ENCODE data around the gene CARD11. TPM values are rescaled to one million over a fixed set of nuclear protein-coding genes. Genes with fewer than 3 reads are reported as not detected.
A peak's percentile ranks its signal among the peaks of the same experiment; 100 is the strongest.

The CARD11 gene
- total RNA-seq, 2 donors from 2014 or later: 3.7 to 4.4 TPM

- H3K27me3 ChIP-seq (replicated peaks; ENCODE audit: insufficient read depth): no peaks in the 10 kb centered on the region
- DNase-seq (ENCODE audit: low spot score): no peak
- no peaks in the 10 kb centered on the region for H3K36me3 ChIP-seq
- H3K4me3 ChIP-seq: peak overlapping the region; percentile 51
- peaks cover 18 to 28% of the 10 kb centered on the region in 2 donors for H3K4me1 ChIP-seq (ENCODE audit: control insufficient read depth in 1 of 2, low read depth in 2 of 2)
- H3K27ac ChIP-seq: peak overlapping the region; percentile 94 to 99
- H3K9me3 ChIP-seq: no peaks in the 10 kb centered on the region
- TF ChIP-seq CTCF (IDR thresholded peaks at IDR 0.05): no peak
- ATAC-seq (ENCODE audit: insufficient number of reproducible peaks, low FRiP score, low read depth): no peak
Measured at GRCh38 chr7:2862831-2863361, 180.8 kb downstream of the CARD11 start.

- H3K27ac ChIP-seq: no peak overlapping the region
- no peaks in the 10 kb centered on the region for H3K27me3 ChIP-seq (replicated peaks; ENCODE audit: insufficient read depth)
- peaks cover 18 to 28% of the 10 kb centered on the region in 2 donors for H3K4me1 ChIP-seq (ENCODE audit: control insufficient read depth in 1 of 2, low read depth in 2 of 2)
- H3K9me3 ChIP-seq: no peaks in the 10 kb centered on the region
- DNase-seq (ENCODE audit: low spot score) (no peak), ATAC-seq (ENCODE audit: insufficient number of reproducible peaks, low FRiP score, low read depth) (no peak)
- no peaks in the 10 kb centered on the region for H3K36me3 ChIP-seq
- no peak for TF ChIP-seq CTCF (IDR thresholded peaks at IDR 0.05)
- no peak overlapping the region for H3K4me3 ChIP-seq
Measured at GRCh38 chr7:2861509-2861908, 182.2 kb downstream of the CARD11 start.

GRCh38 chr7:2860627-2861133 lies 183.0 kb downstream of the CARD11 start:
- Histone ChIP-seq H3K9me3 (no peaks in the 10 kb centered on the region), H3K27me3 (replicated peaks; ENCODE audit: insufficient read depth) (no peaks in the 10 kb centered on the region), H3K27ac (no peak overlapping the region), H3K36me3 (no peaks in the 10 kb centered on the region), H3K4me1 (ENCODE audit: control insufficient read depth in 1 of 2, low read depth in 2 of 2) (peaks cover 18 to 28% of the 10 kb centered on the region in 2 donors), H3K4me3 (no peak overlapping the region)
- DNase-seq (ENCODE audit: low spot score) (no peak), ATAC-seq (ENCODE audit: insufficient number of reproducible peaks, low FRiP score, low read depth) (no peak)
- no peak for TF ChIP-seq CTCF (IDR thresholded peaks at IDR 0.05)

- Histone ChIP-seq H3K27ac (no peak overlapping the region), H3K4me3 (no peak overlapping the region), H3K4me1 (ENCODE audit: control insufficient read depth in 1 of 2, low read depth in 2 of 2) (peaks cover 18 to 24% of the 10 kb centered on the region in 2 donors), H3K27me3 (replicated peaks; ENCODE audit: insufficient read depth) (no peaks in the 10 kb centered on the region), H3K9me3 (no peaks in the 10 kb centered on the region), H3K36me3 (no peaks in the 10 kb centered on the region)
- TF ChIP-seq CTCF (IDR thresholded peaks at IDR 0.05): no peak
- DNase-seq (ENCODE audit: low spot score): no peak
- ATAC-seq (ENCODE audit: insufficient number of reproducible peaks, low FRiP score, low read depth): no peak
Measured at GRCh38 chr7:2859952-2860351, 183.7 kb downstream of the CARD11 start.

- ATAC-seq (ENCODE audit: insufficient number of reproducible peaks, low FRiP score, low read depth) (no peak), DNase-seq (ENCODE audit: low spot score) (no peak)
- no peak overlapping the region for H3K4me3 ChIP-seq
- H3K27ac ChIP-seq: no peak overlapping the region
- H3K4me1 ChIP-seq (ENCODE audit: control insufficient read depth in 1 of 2, low read depth in 2 of 2): peaks cover 9 to 11% of the 10 kb centered on the region in 2 donors
- H3K27me3 ChIP-seq (replicated peaks; ENCODE audit: insufficient read depth): no peaks in the 10 kb centered on the region
- no peaks in the 10 kb centered on the region for H3K9me3 ChIP-seq
- H3K36me3 ChIP-seq: no peaks in the 10 kb centered on the region
- no peak for TF ChIP-seq CTCF (IDR thresholded peaks at IDR 0.05)
Measured at GRCh38 chr7:2858621-2859020, 185.0 kb downstream of the CARD11 start.
